HG03159 (cell line): ENCODE results near the gene NR5A1.

Source experiments
- ATAC-seq: cut with Tn5 transposase; IDR thresholded peaks from one replicate; pipeline ENCODE4 v1.9.1; 2021; ENCODE audit warnings: mild to moderate bottlenecking, moderate library complexity; ENCODE audit not compliant: unreplicated experiment

The NR5A1 gene

DNA sequence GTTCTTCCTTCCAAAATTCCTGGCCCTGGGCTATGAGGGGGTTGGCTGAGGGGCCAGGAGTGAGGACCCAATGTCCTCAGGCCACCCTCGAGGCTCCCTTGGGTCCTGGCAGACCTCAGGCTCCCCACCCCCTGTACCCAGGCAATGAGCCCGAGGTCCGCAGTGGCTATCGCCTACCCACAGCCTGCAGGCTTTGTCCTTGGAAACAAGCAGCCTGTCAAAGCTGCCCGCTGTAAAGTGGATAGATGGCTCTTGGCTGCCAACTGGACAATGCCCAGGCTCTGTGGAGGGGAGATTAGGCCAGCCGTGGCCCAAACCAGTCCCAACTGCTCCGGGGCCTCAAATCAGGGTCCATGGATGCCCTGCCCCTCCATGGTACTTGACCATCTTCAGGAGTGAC is 59.2 kb downstream of the NR5A1 start:
- ATAC-seq, result no peak

DNA sequence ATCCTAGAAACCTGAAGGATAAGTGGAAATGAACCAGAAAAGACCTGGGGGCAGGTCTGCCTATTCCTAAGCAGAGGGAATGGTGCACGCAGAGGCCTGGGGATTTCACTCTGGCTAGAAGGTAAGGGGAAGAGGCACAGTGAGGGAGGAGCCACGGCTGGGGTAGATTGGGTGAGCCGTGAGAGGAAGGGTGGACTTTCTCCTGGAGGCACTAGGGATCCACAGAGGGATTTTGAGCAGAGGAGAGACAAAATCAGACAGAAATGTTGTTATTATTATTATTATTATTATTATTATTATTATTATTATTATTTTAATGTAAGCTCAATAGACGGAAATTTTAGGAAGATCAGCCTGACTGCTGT is 59.9 kb downstream of the NR5A1 start:
- ATAC-seq, result no peak

DNA sequence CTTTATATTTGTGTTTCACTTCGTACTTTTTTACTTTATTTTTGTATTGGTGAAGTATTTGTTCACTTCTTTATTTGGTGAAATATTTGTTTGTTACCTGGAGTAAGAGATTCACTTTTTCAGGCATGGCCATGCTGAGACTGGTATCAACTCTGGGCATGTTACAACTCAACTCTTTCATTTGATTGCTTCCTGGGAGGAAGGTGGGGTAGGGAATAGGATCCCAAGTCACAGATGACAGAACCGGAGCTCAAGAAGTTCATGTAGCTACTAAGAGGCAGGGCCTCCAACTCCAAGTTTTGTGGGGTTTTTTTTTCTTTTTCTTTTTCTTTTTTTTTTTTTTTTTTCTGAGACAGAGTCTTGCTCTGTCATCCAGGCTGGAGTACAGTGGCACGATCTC is 63.0 kb downstream of the NR5A1 start:
- no peak for ATAC-seq

DNA sequence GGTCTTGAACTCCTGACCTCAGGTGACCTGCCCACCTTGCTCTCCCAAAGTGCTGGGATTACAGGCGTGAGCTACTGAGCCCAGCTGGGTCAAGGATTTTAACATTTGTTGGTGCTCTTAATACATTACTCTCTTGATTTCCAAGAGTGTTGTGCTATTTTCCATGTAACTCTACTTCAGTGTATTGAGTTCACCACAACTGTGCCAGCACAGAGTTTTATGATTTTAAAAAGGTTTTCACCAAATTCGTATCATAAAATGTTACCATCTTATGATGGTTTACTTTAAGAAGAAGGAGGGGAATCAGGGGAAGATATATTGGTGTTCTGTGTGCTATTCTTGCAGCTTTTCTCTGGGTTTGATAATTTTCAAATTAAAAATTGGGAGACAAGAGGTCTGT is 63.6 kb downstream of the NR5A1 start:
- ATAC-seq, result no peak

DNA sequence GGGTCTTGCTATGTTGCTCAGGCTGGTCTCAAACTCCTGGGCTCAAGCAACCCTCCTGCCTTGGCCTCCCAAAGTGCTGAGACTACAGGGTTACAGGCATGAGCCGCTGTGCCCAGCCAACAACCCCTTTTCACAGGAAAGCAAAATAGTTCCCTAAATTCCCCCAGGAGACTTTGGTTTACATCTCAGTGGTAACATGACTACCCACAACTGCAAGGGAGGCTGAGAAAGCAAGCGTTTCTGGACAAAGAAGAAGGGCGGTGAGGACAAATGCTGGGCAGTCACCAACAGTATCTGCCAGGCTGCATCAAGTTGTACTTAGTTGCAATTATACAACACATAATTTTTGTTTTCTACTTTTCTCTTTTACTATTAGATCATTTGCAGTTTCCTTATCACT is 64.4 kb downstream of the NR5A1 start:
- ATAC-seq, result no peak

DNA sequence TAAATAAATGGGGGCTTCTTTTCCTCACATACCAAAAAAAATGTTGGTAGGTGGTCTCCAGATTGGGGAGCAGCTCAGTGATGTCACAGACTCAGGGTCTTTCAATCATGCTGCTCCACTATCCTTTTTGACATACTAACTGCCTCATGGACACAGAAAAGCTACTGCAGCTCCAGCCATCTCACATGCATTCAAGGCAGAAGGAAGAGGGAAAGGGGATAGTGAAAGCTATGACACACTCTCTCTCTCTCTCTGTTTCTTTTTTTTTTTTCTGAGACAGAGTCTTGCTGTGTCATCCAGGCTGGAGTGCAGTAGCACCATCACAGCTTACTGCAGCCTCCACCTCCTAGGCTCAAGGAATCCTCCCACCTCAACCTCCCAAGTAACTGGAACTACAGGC is 64.8 kb downstream of the NR5A1 start:
- ATAC-seq, result no peak

DNA sequence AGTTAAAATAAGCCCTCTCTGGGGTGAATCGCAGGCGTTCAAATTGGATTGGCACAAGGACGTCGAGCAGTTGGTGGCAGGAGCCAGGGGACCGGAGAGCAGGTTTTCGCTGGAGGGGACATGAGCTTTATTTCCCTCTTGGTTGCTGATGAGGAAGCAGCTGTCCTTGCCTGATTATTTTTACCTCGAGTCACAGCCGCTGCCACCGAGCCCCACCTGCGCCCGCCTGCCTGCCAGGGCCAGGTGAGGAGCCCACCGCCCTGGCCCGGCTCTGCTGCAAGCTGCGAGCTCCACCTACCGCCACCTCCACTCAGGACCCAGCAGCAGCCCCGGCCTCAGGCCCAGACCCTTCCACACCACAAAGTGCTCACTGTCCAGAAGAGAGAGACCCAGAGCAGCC is 65.9 kb downstream of the NR5A1 start:
- no peak for ATAC-seq

DNA sequence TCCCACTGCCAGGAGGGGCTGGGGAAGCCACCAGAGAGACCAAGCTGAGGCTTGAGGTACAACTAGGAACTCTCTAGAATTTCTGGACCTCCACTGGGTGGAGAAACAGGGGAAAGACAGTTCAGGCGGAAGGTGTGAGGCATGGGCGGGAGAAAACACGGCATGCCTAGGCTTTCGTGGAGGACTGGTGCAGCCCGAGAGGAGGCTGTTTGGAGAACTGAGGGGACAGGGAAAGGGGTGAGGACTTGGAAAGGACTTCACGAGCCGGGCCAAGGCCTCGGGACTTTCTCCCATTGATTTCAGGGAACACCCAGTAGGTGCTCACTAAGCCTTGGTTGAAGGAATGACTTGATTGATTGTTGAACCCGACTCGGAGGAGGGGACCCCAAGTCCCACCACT is 66.4 kb downstream of the NR5A1 start:
- ATAC-seq, result no peak

DNA sequence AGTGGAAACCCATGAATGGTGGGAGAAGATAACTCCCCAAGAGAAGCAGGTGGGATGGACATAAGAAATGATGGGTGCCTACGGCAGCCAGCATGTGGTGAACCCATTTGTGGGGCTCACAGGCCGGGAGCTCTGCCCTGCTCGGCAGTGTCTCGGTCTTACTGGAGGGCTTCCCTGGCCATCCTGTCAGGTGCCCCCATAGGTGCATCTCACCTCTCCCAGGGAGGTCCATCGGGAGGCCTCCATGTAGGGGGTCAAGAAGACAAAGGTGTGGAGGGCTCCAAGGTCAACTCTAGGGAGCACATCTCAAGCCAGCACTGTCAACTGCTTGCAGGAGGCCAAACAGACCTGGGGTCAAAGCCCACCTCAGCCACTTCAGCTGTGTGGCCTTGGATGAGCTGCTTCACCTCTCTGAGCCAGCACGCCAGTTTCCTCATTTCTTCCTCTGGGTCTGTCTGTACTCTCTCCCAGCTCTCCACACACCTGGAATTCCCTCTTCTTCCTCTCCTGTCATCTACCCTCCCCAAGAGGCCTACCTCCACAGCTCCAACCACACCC is 67.4 kb downstream of the NR5A1 start:
- no peak for ATAC-seq

DNA sequence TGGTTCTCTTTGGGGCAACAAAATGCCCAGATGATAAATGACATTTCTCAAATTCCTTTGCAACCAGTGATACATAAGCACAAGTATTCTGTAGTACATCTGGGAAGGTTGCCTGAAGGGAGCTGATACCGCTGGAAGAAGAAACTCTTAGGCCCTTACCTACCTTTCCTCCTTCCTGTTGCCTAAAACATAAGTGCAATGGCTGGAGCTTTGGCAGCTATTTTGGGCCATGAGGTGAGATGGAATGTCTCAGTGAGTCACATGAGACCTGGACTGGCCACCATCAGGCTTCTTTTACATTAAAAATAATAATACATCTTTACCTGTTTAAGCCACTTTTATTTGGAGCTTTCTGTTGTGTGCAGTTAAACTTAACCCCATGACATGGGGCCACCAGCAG is 68.1 kb downstream of the NR5A1 start:
- no peak for ATAC-seq

DNA sequence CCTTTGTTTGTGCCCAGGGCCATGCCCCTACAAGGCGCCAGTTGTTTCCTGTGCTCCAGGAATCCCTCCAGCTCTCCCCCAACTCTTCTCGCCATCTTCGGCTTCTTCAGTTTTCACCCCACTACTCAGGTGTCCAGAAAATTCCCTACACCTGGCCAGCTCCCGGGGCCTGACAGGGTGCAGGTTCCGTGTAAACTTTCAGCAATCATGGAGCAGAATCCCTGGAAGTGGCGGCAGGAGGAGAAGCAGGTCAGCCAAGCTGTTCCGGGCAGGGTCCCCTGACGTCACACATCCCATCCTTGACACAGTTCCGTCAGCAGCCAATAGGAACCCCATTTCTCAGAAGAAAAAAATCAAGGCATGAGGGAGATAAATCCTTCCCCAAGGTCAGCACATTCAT is 69.1 kb downstream of the NR5A1 start:
- ATAC-seq, result no peak

DNA sequence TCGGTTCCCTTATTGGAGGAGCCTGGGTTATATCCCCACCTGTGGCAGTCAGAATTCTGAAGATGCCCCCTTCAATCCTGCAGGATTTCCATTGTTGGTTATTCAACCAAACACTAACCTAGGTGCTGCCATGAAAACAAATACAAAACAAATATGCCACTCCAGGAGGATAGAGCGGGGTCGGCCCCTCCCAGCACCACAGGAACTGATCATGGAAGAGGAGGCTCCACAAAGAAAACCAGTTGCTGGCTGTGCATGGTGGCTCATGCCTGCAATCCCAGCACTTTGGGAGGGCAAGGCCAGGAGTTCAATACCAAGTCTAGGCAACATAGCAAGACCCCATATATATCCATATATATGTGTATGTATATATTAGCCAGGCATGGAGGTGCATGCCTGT is 70.1 kb downstream of the NR5A1 start:
- ATAC-seq, result no peak

DNA sequence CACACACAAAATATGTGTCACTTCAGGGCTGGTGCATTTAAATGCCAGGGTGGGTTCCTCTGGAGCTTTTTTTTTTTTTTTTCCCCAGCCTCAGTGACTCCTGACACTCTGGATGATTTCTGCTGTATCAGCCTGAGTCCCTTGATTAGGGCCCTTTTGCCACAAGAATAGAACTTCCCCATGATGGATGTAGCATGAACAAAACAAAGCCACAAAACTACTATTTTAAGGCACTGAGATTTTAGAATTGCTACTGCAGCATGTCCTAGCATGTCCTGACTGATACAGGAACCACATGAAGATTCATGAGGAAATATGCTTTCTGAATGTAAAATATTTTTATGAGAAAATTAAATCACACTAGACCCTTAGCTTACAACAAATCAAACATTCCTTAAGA is 70.9 kb downstream of the NR5A1 start:
- ATAC-seq, result no peak
